GM10847 (cell line): ENCODE data around the gene TMEM74B.

Experiments used
- POLR2A ChIP-seq: IDR thresholded peaks from 2 replicates; pipeline ENCODE4 v1.6.1; 2011; ENCODE audit not compliant: insufficient read length; ENCODE audit errors: extremely low read depth

The TMEM74B gene

DNA sequence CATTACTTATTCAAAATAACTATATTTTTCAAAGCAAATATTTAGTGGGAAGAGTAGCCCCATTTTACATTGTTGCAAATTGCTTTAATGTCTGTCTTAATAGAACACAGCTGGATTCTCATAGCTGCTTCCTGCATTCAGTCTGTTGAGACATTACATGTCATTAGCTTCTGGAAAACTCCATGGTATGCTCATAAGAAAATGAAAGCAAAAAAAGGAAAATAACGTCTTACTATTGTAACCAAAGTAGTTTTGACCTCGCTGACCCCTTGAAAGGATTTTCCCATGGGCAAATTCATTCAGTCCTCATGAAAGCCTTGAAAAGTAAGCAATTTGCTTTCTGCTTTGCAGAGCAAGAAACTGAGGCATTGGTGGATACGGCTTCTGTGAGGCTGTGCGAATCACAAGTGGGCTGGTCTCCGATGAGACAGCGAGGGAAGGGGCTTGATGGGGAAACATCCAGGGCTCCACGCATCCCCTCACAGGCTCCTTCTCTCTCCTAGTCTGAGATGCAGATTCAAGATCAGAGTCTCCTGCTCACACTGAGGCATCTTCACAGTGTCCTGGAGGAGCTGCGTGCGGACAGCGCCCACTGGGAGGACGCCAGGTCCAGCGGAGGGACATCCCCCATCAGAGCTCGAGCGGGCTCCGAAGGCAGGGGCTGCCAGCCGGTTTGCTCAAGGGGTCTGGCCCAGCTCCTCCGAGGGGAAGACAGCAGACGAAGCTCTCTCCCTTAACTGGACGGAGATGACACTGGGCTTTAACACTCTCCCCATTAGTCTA, 21.8 kb upstream of the TMEM74B start:
- no peak for TF ChIP-seq POLR2A

DNA sequence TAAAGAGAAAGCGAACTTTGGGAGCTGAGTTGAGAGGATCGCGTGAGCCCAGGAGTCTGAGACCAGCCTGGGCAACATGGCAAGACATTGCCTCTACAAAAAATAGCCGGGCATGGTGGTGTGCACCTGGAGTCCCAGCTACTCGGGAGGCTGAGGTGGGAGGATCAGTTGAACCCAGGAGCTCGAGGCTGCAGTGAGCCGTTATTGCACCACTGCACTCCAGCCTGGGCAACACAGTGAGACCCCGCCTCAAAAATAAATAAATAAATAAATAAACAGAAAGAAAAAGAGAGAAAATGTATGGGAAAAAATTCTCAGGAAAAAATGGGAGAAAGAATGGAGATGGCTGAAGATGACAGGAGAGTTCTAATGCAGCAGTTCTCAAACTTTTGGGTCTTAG, 21.0 kb upstream of the TMEM74B start:
- TF ChIP-seq POLR2A: no peak

- no peak for TF ChIP-seq POLR2A
Observed at GRCh38 chr20:1204576-1204975, 19.8 kb upstream of the TMEM74B start.

- TF ChIP-seq POLR2A: no peak
Observed at GRCh38 chr20:1204113-1204512, 19.3 kb upstream of the TMEM74B start.

DNA sequence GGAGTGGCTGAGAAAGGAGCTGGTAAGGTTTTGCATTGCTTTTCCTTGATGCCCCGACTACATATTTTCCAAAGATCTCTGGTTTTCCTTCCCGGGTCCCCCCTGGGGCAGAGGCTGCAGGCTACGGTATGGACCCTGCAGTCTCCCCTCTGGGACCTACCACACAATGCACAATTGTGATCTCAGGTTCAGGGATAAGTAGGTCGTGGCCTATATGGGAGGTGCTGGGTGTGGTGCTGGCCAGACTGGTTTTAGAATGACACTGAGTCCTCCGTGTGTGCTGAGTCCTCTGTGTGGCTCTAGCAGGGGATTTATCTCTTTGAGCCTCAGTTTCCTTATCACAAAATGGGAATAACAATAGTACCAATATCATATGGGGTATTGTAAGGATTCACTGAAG, 18.8 kb upstream of the TMEM74B start:
- TF ChIP-seq POLR2A: no peak

- TF ChIP-seq POLR2A: no peak
Observed at GRCh38 chr20:1202762-1203504, 18.2 kb upstream of the TMEM74B start, which contains the start of gene C20orf202. C20orf202 (plus strand) TSS chr20:1203454; CDS start chr20:1203586, 132 bp downstream.

DNA sequence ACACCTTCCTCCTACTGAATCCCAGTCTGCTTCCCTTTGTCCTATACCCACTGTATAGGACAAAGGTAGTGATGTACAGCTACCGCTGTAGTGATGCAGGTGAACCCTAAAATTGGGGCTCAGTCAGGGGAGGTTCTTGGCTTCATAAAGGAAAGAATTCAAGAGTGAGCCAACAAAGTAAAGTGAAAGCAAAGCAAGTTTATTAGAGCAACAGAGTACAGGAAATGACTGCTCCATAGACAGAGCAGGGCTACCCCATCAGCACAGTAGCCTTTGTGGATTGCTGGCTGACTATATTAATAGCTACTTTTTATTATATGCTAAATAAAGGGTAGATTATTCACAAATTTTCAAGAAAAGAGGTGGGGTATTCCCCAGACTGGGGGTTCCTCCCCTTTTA, 15.2 kb upstream of the TMEM74B start:
- no peak for TF ChIP-seq POLR2A

DNA sequence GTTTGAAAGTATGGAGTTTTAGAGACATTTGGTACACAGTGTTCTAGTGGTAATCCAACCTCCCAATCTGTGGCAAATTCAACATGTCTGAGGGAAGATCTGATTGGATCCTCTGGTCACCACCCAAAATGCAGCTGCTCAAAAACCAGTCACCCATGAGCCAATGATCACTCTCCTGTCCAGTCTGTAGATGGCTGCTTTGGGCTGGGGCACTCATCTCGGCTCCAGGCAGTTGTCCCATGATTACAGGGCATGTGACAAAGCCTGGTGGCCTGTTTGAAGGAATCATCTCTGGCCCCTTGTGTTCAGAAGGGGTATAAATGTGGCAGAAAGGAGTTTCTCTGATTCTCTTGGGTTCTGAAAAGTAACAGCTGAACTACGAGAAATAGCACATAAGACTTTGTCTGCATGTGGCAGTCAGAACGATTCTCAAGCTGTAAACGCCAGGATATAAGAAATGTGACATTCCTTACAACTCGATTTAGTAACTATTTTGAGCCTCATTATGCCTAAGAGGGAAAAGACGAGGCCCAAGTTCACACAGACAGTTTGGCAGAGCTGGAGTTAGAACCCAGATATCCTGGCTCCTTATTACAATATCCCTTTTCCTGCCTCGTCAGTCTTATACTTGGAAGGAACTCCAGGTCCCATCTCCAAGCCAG, 14.6 kb upstream of the TMEM74B start:
- no peak for TF ChIP-seq POLR2A

GRCh38 chr20:1198751-1199150, 14.0 kb upstream of the TMEM74B start:
- TF ChIP-seq POLR2A: no peak

DNA sequence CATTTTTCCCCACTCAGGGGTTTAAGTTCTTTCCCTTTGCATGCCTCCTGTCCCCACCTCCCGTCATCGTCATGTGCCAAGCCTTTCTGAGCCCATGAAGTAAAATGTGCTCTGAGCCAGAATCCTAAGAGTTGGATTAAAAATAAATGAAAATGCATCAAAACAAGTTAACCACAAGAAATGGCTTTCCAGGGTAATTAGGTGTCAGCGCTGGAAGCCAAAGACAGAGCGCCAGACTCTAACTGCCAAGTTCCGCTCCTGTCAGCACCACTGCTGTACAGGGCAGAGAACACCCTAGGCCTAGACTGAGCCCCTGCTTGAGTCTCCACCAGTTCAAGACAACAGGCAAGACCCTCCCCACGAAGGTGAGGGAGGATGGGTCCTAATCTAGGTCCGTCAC, 13.0 kb upstream of the TMEM74B start:
- TF ChIP-seq POLR2A: no peak

DNA sequence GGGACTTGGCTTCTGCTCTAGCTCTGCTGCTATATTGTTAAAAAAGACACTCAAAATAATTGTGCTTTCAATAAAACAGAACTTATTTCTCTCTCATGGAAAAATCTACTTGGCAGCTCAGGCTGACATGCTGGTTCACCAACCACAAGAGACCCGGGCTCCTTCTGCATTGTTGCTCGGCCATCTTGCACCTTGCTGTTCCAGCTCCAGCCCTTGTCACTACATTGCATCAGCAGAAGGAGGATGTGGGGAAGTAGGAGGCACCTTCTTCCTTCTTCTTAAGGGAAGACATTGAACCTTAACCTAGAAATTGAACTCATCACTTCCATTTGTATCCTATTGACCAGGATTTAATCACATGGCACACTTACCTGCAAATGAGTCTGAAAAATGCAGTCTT, 11.9 kb upstream of the TMEM74B start:
- no peak for TF ChIP-seq POLR2A

GRCh38 chr20:1195226-1195625, 10.4 kb upstream of the TMEM74B start:
- TF ChIP-seq POLR2A: no peak

DNA sequence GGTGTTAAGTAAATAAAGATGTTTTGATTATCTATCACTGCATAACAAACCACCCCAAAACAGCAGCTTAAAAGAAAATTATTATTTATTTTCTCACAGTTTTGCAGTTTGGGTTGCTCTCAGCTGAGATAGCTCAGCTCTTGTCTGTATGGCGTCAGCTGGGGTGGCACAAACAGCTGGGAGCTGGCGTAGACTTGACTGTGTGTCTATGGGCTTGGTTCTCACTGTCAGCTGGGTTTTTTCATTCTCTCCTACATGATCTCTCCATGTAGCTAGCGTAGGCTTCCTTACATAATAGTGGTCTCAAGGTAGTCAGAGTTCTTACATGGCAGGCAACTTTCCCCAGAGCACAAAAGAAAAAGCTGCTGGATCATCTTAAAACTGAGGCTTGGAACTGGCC, 6.5 kb upstream of the TMEM74B start:
- no peak for TF ChIP-seq POLR2A

DNA sequence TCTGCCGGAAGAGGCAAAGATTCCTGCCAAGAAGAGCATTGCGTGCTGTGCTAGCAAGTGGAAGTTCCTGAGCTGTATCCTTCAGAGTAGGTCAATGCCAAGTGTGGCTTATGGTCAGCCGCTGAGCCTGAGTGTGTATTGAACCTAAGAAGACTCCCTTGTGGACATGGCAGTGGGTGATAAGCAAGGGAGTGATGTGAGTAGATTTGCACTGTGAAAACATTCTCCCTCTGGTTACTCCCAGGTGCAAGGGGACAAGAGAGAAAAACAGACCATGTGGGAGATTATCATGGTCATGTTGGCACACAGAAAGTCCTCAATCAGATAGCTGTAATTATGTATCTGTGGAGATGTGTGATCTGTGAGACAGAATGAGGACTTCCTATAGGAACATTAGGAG, 6.1 kb upstream of the TMEM74B start:
- TF ChIP-seq POLR2A: no peak

DNA sequence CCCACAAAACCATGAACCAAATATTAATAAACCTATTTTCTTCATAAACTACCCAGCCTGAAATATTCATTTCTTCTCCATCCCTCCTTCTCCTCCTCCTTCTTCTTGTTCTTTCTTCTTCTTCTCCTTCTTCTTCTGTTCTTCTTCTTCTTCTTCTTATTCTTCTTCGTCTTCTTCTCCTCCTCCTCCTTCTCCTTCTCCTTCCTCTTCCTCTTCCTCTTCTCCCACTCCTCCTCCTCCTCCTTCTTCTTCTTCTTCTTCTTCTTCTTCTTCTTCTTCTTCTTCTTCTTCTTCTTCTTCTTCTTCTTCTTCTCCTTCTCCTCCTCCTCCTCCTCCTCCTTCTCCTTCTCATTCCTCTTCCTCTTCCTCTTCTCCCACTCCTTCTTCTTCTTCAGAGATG, 5.0 kb upstream of the TMEM74B start:
- no peak for TF ChIP-seq POLR2A

GRCh38 chr20:1188347-1188746, 3.6 kb upstream of the TMEM74B start:
- no peak for TF ChIP-seq POLR2A
